B cell (primary cell): ENCODE data around the gene GABRB2.

Experiments
- EZH2 ChIP-seq: IDR thresholded peaks from 2 replicates; pipeline ENCODE4 v1.6.1; 2012; ENCODE audit warnings: borderline replicate concordance, low read depth, mild to moderate bottlenecking, moderate library complexity, low read length; ENCODE audit not compliant: insufficient read depth, poor library complexity, severe bottlenecking
- TF ChIP-seq, protein P1 (sequence below): fragments of 200-600 bp; IDR thresholded peaks from one replicate; pipeline ENCODE4 v1.8.0; 2022; ENCODE audit warnings: antibody characterized with exemption, mild to moderate bottlenecking

DNA sequence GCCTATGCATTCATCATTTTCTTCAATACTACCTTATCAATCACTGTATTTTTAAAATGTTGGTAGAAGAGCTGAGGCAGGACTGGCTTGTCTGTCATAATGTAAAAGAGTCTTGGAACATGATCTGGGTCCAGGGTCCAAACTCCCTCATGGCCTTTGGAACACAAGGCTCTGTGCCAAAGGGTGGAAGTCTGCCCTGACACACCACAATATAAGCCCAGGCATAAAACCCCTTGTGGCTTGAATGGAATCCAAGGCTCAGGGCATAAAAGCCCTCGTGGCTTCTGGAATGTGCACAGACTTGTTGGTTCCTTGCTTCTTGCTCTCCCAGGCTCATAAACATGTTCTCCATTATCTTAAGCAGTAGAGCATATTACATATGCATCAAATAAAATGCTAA lies 48.0 kb downstream of the GABRB2 start:
- TF ChIP-seq, protein P1, sequence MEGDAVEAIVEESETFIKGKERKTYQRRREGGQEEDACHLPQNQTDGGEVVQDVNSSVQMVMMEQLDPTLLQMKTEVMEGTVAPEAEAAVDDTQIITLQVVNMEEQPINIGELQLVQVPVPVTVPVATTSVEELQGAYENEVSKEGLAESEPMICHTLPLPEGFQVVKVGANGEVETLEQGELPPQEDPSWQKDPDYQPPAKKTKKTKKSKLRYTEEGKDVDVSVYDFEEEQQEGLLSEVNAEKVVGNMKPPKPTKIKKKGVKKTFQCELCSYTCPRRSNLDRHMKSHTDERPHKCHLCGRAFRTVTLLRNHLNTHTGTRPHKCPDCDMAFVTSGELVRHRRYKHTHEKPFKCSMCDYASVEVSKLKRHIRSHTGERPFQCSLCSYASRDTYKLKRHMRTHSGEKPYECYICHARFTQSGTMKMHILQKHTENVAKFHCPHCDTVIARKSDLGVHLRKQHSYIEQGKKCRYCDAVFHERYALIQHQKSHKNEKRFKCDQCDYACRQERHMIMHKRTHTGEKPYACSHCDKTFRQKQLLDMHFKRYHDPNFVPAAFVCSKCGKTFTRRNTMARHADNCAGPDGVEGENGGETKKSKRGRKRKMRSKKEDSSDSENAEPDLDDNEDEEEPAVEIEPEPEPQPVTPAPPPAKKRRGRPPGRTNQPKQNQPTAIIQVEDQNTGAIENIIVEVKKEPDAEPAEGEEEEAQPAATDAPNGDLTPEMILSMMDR: no peak
- TF ChIP-seq EZH2: no peak
